Epithelial cell of prostate (primary cell): Measurements from ENCODE around the gene APOM.

Experiments used
- DNase-seq: peaks from one replicate; pipeline ENCODE4 v3.0.0-alpha.2; 2011; ENCODE audit warnings: low read depth, low spot score
- H3K27ac ChIP-seq: fragments of 450-650 bp; 2 replicates; pipeline ENCODE4 v1.5.1; 2017; ENCODE audit warnings: mild to moderate bottlenecking

Gene APOM

GRCh38 chr6:31654574-31655348 lies 933 bp upstream of the APOM start:
- DNase-seq: no peak
- H3K27ac ChIP-seq: no peak overlapping the region

GRCh38 chr6:31657406-31658157 lies 1.9 kb downstream of the APOM start:
- H3K27ac ChIP-seq: no peak overlapping the region
- no peak for DNase-seq

- H3K27ac ChIP-seq: no peak overlapping the region
These were observed 2.5 kb downstream of the APOM start for GRCh38 chr6:31658158-31658688.

GRCh38 chr6:31658983-31659648 lies 3.4 kb downstream of the APOM start:
- H3K27ac ChIP-seq: peak overlapping the region; percentile 78
- no peak for DNase-seq

More at GRCh38 chr6:31658158-31658688, 2.5 kb downstream of the APOM start:
- DNase-seq: no peak

GRCh38 chr6:31659649-31660380 lies 4.1 kb downstream of the APOM start:
- no peak for DNase-seq
- peak overlapping the region; percentile 78 for H3K27ac ChIP-seq

- H3K27ac ChIP-seq: peak within 1 kb of the TSS; percentile 78
- no peak for DNase-seq
These were observed 4.9 kb downstream of the APOM start, which contains the start of gene C6orf47 for GRCh38 chr6:31660381-31661261. Gene C6orf47, minus strand, starts transcription at chr6:31660778. Its CDS starts 831 bp downstream, at chr6:31659947.

- peak overlapping the region; percentile 78 for H3K27ac ChIP-seq
- DNase-seq: no peak
These were observed 5.8 kb downstream of the APOM start for GRCh38 chr6:31661262-31662123.

GRCh38 chr6:31662124-31662723 lies 6.5 kb downstream of the APOM start:
- DNase-seq: no peak
- H3K27ac ChIP-seq: no peak overlapping the region

- H3K27ac ChIP-seq: peak overlapping the region; percentile 89
- DNase-seq: no peak
These were observed 7.6 kb downstream of the APOM start for GRCh38 chr6:31663126-31663960.

GRCh38 chr6:31663961-31664789 lies 8.5 kb downstream of the APOM start:
- peak overlapping the region; percentile 89 for H3K27ac ChIP-seq
- peak; percentile 27 for DNase-seq

GRCh38 chr6:31664790-31665500 lies 9.3 kb downstream of the APOM start, which contains the start of gene GPANK1:
Gene GPANK1, minus strand, starts transcription at chr6:31664997. Its CDS starts 519 bp downstream, at chr6:31664478.
- DNase-seq: peak; percentile 83
- peak within 1 kb of the TSS; percentile 89 for H3K27ac ChIP-seq

- DNase-seq: peak; percentile 93
- peak within 1 kb of the TSS; percentile 89 for H3K27ac ChIP-seq
These were observed 10.0 kb downstream of the APOM start, which contains the start of gene CSNK2B for GRCh38 chr6:31665501-31666336. Gene CSNK2B, plus strand, starts transcription at chr6:31666080. Its CDS starts 752 bp downstream, at chr6:31666832.

- DNase-seq: no peak
- peak overlapping the region; percentile 89 for H3K27ac ChIP-seq
These were observed 10.8 kb downstream of the APOM start for GRCh38 chr6:31666337-31666965.

GRCh38 chr6:31669676-31670075 lies 14.0 kb downstream of the APOM start, which contains the start of gene LY6G5B:
Gene LY6G5B, plus strand, starts transcription at chr6:31669976. Its CDS starts 975 bp downstream, at chr6:31670951.
- H3K27ac ChIP-seq: no peak within 1 kb of the TSS
- DNase-seq: no peak
